ENCODE results near the gene PHKB. TPM values are rescaled to one million over a fixed set of nuclear protein-coding genes. Genes with fewer than 3 reads are reported as not detected.
A peak's percentile ranks its signal among the peaks of the same experiment; 100 is the strongest.

Gene PHKB
- total and polyA plus RNA-seq, 5 donors = 20.2 to 68.0 (median 63.0) TPM

DNA sequence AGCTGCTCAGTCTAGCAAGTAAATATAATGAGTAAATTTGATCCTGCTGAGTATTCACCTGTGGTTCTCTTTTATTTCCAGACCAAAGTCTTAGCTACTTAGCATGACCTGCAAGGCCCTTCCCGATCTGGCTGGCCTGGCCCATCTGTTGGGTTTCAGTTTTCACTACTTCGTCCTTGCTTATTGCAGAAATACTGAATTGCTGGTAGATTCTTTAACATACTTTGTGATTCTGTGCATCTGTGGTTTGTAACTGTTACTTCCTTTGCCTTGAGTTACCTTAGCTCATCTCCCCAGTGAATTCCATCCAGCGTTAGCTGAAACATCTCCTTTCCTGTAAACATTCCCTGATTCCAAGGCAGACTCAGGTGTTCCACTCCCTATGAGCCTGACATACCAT, 131.1 kb downstream of the PHKB start:
- no peak for ATAC-seq
- H3K9me3 ChIP-seq (ENCODE audit: control insufficient read depth, low read length) = no peaks in the 10 kb centered on the region
- no peak for DNase-seq
- WGBS = 92% methylated on average over 3 of the region's 3 CpGs
- no peaks in the 10 kb centered on the region for H3K27me3 ChIP-seq (ENCODE audit: control insufficient read depth, insufficient read depth)
- no peak overlapping the region for H3K4me3 ChIP-seq (ENCODE audit: low read length)
- H3K27ac ChIP-seq (ENCODE audit: low read length) = no peak overlapping the region
- intact Hi-C loops (cut with DNase I) = no loop called here
- no peaks in the 10 kb centered on the region for H3K4me1 ChIP-seq (ENCODE audit: control insufficient read depth, insufficient read depth, low read length)

DNA sequence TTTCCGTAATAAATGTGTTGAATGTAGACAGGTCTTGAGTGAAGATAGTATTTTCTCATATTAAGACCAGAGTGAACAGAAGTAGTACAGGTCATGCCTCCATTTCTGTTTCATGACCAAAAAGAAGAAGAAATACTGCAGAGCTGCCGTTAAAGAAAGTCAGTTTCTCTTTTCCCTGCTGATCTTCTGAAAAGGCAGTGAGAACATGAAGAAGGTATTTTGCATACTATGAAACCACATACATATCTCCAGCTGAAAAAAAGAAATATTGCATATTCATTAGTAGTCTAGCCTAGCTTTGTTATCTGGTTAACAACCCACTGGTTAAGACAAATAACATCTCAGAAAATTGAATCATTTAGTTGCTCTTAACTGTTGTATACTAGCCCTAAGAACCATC, 138.4 kb downstream of the PHKB start:
- intact Hi-C loops (cut with DNase I) = no loop called here
- DNase-seq (no peak), ATAC-seq (no peak)

DNA sequence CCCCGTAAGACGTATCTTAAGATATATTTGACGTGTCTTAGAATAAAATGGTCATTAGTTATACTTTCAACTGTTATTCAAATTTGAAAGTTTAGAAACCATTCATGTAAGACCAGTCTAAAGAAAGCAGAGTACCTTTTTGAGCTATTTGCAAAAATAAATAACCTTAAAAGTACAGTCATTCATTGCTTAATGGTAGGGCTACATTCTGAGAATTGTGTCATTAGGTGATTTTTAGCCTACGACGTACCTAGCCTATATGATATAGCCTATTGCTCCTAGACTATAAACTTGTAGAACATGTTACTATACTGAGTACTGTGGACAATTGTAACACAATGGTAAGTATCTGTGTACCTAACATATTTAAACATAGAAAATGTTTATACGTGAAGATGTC, 139.2 kb downstream of the PHKB start:
- ATAC-seq (no peak), DNase-seq (no peak)
- Histone ChIP-seq H3K27ac (ENCODE audit: low read length) (no peak overlapping the region), H3K4me1 (ENCODE audit: control insufficient read depth, insufficient read depth, low read length) (no peaks in the 10 kb centered on the region), H3K4me3 (ENCODE audit: low read length) (no peak overlapping the region), H3K9me3 (ENCODE audit: control insufficient read depth, low read length) (no peaks in the 10 kb centered on the region), H3K27me3 (ENCODE audit: control insufficient read depth, insufficient read depth) (no peaks in the 10 kb centered on the region)
- 97% methylated on average over 6 of the region's 6 CpGs for WGBS
- intact Hi-C loops (cut with DNase I) = no loop called here

More for the DNA sequence above, 138.4 kb downstream of the PHKB start:
- H3K4me3 ChIP-seq (ENCODE audit: low read length) = no peak overlapping the region
- WGBS = 94% methylated on average over 2 of the region's 2 CpGs
- no peaks in the 10 kb centered on the region for H3K4me1 ChIP-seq (ENCODE audit: control insufficient read depth, insufficient read depth, low read length)
- no peaks in the 10 kb centered on the region for H3K27me3 ChIP-seq (ENCODE audit: control insufficient read depth, insufficient read depth)
- H3K27ac ChIP-seq (ENCODE audit: low read length) = no peak overlapping the region
- H3K9me3 ChIP-seq (ENCODE audit: control insufficient read depth, low read length) = no peaks in the 10 kb centered on the region

DNA sequence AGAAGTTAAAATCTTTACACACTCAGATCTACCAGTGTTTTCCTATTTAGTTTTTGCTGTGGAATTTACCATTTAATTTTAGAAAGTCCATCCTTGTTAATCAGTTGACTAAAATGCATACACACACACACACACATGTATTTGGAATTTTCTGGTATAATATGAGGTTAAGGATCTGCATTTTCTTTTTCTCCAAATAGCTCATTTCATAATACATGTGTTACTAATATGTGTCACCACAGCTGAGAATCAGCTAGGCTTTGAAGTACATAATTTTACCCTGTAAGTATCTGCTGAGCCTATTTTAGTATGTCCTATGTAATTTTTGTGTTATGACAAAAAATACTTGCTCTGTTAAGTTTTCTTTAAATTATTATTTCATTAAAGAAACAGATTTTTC, 143.2 kb downstream of the PHKB start:
- no peaks in the 10 kb centered on the region for H3K4me1 ChIP-seq (ENCODE audit: control insufficient read depth, insufficient read depth, low read length)
- no peak overlapping the region for H3K4me3 ChIP-seq (ENCODE audit: low read length)
- intact Hi-C loops (cut with DNase I) = no loop called here
- H3K27me3 ChIP-seq (ENCODE audit: control insufficient read depth, insufficient read depth) = no peaks in the 10 kb centered on the region
- ATAC-seq = no peak
- H3K27ac ChIP-seq (ENCODE audit: low read length) = no peak overlapping the region
- DNase-seq = no peak
- H3K9me3 ChIP-seq (ENCODE audit: control insufficient read depth, low read length) = no peaks in the 10 kb centered on the region

DNA sequence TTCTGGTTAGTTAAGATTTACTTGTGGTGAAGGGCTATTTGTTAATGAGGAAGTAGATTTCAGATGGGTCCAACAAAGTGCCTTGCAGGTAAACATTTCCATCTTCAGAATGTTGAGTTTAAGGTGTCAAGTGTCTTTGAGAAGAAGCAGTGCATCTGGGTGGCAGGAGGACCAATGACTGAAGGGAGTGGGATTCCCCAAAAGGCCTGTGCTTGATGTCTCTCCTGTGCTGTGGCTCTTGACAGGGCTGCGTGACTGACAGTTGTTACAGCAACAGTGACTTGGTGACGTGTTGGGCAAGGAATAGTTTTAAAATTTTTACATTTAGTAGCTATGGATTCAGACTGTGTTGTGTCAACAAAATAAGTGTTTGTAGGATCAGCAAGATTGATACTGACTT, 149.9 kb downstream of the PHKB start:
- Histone ChIP-seq H3K9me3 (ENCODE audit: control insufficient read depth, low read length) (no peaks in the 10 kb centered on the region), H3K4me1 (ENCODE audit: control insufficient read depth, insufficient read depth, low read length) (no peaks in the 10 kb centered on the region), H3K4me3 (ENCODE audit: low read length) (no peak overlapping the region), H3K27ac (ENCODE audit: low read length) (no peak overlapping the region), H3K27me3 (ENCODE audit: control insufficient read depth, insufficient read depth) (no peaks in the 10 kb centered on the region)
- intact Hi-C loops (cut with DNase I) = no loop called here
- WGBS = 78% methylated on average over 2 of the region's 2 CpGs
- ATAC-seq (no peak), DNase-seq (no peak)

DNA sequence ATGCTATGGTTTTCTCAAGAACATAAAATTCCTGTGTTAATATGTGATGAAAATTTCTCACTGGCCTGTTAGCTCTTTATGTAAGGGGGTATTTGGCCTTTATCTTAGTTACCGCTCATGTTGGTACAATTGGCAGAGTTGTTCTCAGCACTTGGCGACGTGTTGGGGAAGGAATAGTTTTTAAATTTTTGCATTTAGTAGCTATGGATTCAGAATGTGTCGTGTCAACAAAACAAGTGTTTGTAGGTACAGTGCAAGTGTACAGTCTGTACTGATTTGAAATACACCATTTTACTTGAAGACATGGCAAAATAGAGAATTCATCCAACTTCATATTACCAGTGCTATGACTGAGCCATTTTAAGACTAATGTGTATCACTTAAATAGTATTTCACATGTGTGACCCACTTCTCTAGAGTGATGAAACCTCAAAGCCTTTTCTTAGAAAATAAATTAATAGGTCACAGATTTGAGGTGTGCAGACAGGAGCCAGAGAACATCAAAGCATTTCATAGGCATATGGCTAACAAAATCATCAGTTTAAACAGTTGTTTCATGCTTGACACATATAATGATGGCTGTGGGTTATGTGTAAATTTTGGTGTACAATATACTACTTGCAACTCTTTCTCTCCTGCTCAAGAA, 150.8 kb downstream of the PHKB start:
- DNase-seq (no peak), ATAC-seq (peak in 1 of 2 donors; percentile 11)
- H3K27me3 ChIP-seq (ENCODE audit: control insufficient read depth, insufficient read depth) = no peaks in the 10 kb centered on the region
- intact Hi-C loops (cut with DNase I) = no loop called here
- 87% methylated on average over 4 of the region's 4 CpGs for WGBS
- no peaks in the 10 kb centered on the region for H3K9me3 ChIP-seq (ENCODE audit: control insufficient read depth, low read length)
- H3K27ac ChIP-seq (ENCODE audit: low read length) = no peak overlapping the region
- no peaks in the 10 kb centered on the region for H3K4me1 ChIP-seq (ENCODE audit: control insufficient read depth, insufficient read depth, low read length)
- no peak overlapping the region for H3K4me3 ChIP-seq (ENCODE audit: low read length)

DNA sequence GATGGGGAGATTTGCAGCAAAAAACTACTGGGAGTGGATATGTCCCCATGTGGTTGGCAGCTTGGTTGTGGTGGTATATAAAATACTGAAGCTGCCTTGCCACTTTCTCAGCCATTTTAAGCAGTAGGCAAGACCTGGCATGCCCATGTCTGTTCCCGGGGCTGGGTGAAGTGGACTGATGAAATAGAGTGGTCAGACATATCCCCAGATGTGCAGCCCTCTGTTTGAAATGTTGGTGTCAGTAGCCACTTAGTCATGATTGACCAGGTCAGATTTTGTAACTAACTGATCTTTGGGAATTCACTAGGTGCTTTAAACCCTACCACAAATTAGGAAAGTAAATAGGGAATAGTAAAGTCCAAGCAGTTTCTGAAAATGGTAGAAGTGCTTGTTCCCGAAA, 151.6 kb downstream of the PHKB start:
- Histone ChIP-seq H3K4me1 (ENCODE audit: control insufficient read depth, insufficient read depth, low read length) (peaks cover under 1% of the 10 kb centered on the region), H3K27ac (ENCODE audit: low read length) (no peak overlapping the region), H3K4me3 (ENCODE audit: low read length) (no peak overlapping the region), H3K27me3 (ENCODE audit: control insufficient read depth, insufficient read depth) (no peaks in the 10 kb centered on the region), H3K9me3 (ENCODE audit: control insufficient read depth, low read length) (no peaks in the 10 kb centered on the region)
- intact Hi-C loops (cut with DNase I) = no loop called here
- 86% methylated on average over 2 of the region's 2 CpGs for WGBS
- ATAC-seq = no peak
- DNase-seq = no peak

DNA sequence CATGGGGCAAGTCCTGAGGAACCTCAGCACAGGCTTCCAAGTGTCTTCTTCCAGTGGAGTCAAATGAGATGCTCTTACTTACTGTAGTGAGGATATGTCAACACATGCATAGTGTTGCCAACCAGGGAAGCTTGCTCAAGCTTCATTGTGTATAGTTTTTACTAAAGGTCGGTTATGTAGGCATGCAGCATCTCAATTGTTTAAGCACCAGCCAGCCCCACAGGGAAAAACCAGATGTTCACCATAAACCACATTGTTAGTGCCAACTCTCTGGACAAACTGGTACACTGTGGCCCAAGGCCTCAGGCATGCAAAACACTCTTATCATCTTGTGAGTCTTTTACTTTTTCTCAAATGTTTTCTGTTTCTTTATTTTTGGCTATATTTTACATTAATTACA, 152.1 kb downstream of the PHKB start:
- WGBS = 76% methylated on average over 1 of the region's 1 CpG
- DNase-seq (no peak), ATAC-seq (no peak)
- H3K27ac ChIP-seq (ENCODE audit: low read length) = no peak overlapping the region
- intact Hi-C loops (cut with DNase I) = no loop called here
- H3K4me1 ChIP-seq (ENCODE audit: control insufficient read depth, insufficient read depth, low read length) = peaks cover 2% of the 10 kb centered on the region
- H3K4me3 ChIP-seq (ENCODE audit: low read length) = no peak overlapping the region
- H3K27me3 ChIP-seq (ENCODE audit: control insufficient read depth, insufficient read depth) = no peaks in the 10 kb centered on the region
- no peaks in the 10 kb centered on the region for H3K9me3 ChIP-seq (ENCODE audit: control insufficient read depth, low read length)

DNA sequence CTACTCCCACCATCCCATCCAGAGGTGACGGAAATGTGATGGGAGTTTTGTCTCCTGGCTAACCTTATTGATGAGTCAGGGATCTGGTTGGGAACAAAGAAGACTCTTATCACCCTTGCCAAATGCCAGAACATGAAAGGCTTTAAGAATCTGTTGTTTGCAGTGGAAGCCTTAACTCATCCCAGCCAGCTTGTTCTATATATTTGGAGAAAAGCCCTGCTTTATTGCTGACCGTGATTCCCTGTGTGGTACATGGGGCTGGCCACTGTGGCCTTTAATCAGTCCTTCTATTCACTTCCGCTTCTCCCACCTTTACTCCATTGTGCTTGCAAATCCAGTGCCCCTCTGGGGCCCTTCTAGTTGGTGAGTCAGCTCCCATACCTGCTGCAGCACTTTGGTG, 156.6 kb downstream of the PHKB start:
- ATAC-seq (no peak), DNase-seq (no peak)
- no peak overlapping the region for H3K4me3 ChIP-seq (ENCODE audit: low read length)
- intact Hi-C loops (cut with DNase I) = no loop called here
- WGBS = 89% methylated on average over 3 of the region's 3 CpGs
- no peaks in the 10 kb centered on the region for H3K9me3 ChIP-seq (ENCODE audit: control insufficient read depth, low read length)
- no peaks in the 10 kb centered on the region for H3K27me3 ChIP-seq (ENCODE audit: control insufficient read depth, insufficient read depth)
- H3K4me1 ChIP-seq (ENCODE audit: control insufficient read depth, insufficient read depth, low read length) = peaks cover 2% of the 10 kb centered on the region
- no peak overlapping the region for H3K27ac ChIP-seq (ENCODE audit: low read length)

DNA sequence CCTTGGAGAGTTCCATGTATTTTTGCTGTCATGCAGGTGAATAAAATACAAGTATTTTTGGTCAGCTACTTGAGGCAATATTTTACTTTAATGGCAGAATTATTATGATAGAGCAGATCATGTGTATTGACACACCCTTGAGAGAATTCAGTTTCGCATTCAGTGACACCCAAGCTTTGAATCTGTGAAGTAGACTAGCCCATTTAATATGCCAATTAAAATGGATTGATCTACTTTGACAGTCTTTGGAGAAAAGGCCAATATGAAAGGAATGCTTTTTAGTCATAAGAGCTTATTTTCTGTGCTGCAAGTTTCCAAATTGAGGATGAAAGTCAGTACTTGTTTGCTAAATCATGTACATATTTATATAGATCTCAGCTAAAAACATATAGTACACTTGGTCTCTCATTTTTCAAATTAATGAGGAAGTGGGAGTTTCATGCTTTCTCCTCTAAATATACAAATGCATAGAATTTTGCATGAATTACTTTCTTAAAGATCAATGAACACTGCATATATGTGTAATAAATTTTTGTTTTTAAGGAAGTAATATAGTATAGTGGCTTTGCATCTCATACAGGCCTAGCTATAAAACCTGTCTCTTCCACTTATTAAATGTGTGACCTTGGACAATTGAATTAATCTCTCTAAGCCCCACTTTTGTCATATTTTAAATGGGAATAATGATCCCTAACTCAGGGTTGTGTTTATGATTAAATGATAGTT, 161.5 kb downstream of the PHKB start:
- DNase-seq (no peak), ATAC-seq (no peak)
- intact Hi-C loops (cut with DNase I) = no loop called here
- no peaks in the 10 kb centered on the region for H3K27me3 ChIP-seq (ENCODE audit: control insufficient read depth, insufficient read depth)
- H3K9me3 ChIP-seq (ENCODE audit: control insufficient read depth, low read length) = no peaks in the 10 kb centered on the region
- peaks cover 2% of the 10 kb centered on the region for H3K4me1 ChIP-seq (ENCODE audit: control insufficient read depth, insufficient read depth, low read length)
- WGBS = 98% methylated on average over 1 of the region's 1 CpG
- no peak overlapping the region for H3K27ac ChIP-seq (ENCODE audit: low read length)
- H3K4me3 ChIP-seq (ENCODE audit: low read length) = no peak overlapping the region

DNA sequence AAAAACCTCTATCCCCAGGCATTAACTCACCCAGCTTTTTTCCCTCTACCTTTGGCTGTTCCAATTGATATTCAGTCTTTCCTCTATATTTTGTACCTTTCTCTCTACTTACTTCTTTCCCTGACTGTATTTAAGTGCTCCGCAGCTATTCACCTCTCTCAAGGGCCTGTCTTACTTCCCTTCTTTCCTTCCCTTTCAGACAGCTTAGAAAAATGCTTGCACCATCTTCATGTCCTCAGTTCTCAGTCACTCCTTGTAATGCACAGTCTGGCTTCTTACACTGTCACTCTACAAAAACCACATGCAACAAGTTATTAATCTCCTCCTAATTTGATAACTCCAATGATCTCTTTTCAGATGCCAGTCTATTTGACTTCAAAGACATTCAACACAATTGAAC, 163.4 kb downstream of the PHKB start:
- Histone ChIP-seq H3K27ac (ENCODE audit: low read length) (no peak overlapping the region), H3K27me3 (ENCODE audit: control insufficient read depth, insufficient read depth) (no peaks in the 10 kb centered on the region), H3K4me3 (ENCODE audit: low read length) (no peak overlapping the region), H3K4me1 (ENCODE audit: control insufficient read depth, insufficient read depth, low read length) (no peaks in the 10 kb centered on the region), H3K9me3 (ENCODE audit: control insufficient read depth, low read length) (no peaks in the 10 kb centered on the region)
- WGBS = 86% methylated on average over 1 of the region's 1 CpG
- ATAC-seq (no peak), DNase-seq (no peak)
- intact Hi-C loops (cut with DNase I) = no loop called here
